ENCODE measurements around the gene SDR42E2. TPM values are rescaled to one million over a fixed set of nuclear protein-coding genes. Genes with fewer than 3 reads are reported as not detected.

Gene SDR42E2
- total and polyA plus RNA-seq, 2 donors (not counting 3 experiments of a cell fraction or from before 2014, with no cell fraction given): 0.03 to 0.13 TPM

GRCh38 chr16:22161401-22161800, 905 bp upstream of the SDR42E2 start:
- FAIRE-seq: no peak

GRCh38 chr16:22162656-22163009, 327 bp downstream of the SDR42E2 start:
- TF ChIP-seq POLR2AphosphoS5 (IDR thresholded peaks at IDR 0.05; ENCODE audit: insufficient read depth, low read depth, low read length) (no peak), EZH2 (IDR thresholded peaks at IDR 0.05; ENCODE audit: borderline replicate concordance, low read depth, low read length, severe bottlenecking) (no peak), GATA2 (IDR thresholded peaks at IDR 0.05; ENCODE audit: insufficient read depth, insufficient read length, low read depth, low read length) (no peak), MAX (IDR thresholded peaks at IDR 0.05; ENCODE audit: insufficient read depth, insufficient read length) (no peak), JUN (IDR thresholded peaks at IDR 0.05; ENCODE audit: borderline replicate concordance, insufficient read depth, insufficient read length, low read depth) (no peak), POLR2A (IDR thresholded peaks at IDR 0.05; ENCODE audit: low read depth, low read length) (no peak), CTCF (IDR thresholded peaks at IDR 0.05; ENCODE audit: extremely low read depth in 1 of 2, insufficient read depth in 1 of 2, low read depth in 1 of 2, low read length in 2 of 2) (no peak), MYC (IDR thresholded peaks at IDR 0.05; ENCODE audit: low read depth, low read length) (no peak), FOS (IDR thresholded peaks at IDR 0.05; ENCODE audit: borderline replicate concordance, insufficient read depth, low read length) (no peak)
- POLR2A ChIA-PET: no interaction called here
- Histone ChIP-seq H3K4me3 (replicated peaks in 1 of 3; ENCODE audit: insufficient read depth in 1 of 3, low read depth in 1 of 3, low read length in 3 of 3) (no peak overlapping the region), H3K27ac (ENCODE audit: insufficient read depth, low read depth, low read length) (no peak overlapping the region), H3K4me2 (ENCODE audit: insufficient read depth, low read length) (no peak overlapping the region), H3K9me1 (replicated peaks; ENCODE audit: control insufficient read depth, extremely low read depth, insufficient read depth, low read length) (no peaks in the 10 kb centered on the region), H3K79me2 (ENCODE audit: control insufficient read depth, insufficient read depth, low read length) (no peaks in the 10 kb centered on the region), H3K4me1 (ENCODE audit: control insufficient read depth, extremely low read depth, insufficient read depth, low read length) (no peaks in the 10 kb centered on the region), H3K9me3 (replicated peaks; ENCODE audit: control insufficient read depth, insufficient read depth, low read length) (no peaks in the 10 kb centered on the region), H4K20me1 (replicated peaks; ENCODE audit: control insufficient read depth, extremely low read depth, insufficient read depth, low read length) (no peaks in the 10 kb centered on the region), H3K36me3 (ENCODE audit: control insufficient read depth in 2 of 2, extremely low read depth in 1 of 2, insufficient read depth in 2 of 2, low read length in 2 of 2) (no peaks in the 10 kb centered on the region), H3K27me3 (ENCODE audit: control insufficient read depth in 2 of 2, insufficient read depth in 2 of 2, low read length in 2 of 2) (peaks cover 17 to 29% of the 10 kb centered on the region in 2 experiments), H3K9ac (replicated peaks; ENCODE audit: extremely low read depth, insufficient read depth, low read length) (no peak overlapping the region), H2AFZ (ENCODE audit: low read depth, low read length) (no peak overlapping the region)
- no peak for FAIRE-seq
- CTCF ChIA-PET: no interaction called here
- intact Hi-C loops (cut with micrococcal nuclease): no loop called here
- BruUV-seq (replicated peaks): no TSS peak
- DNase-seq (ENCODE audit: low read depth, low spot score): no peak
- dilution Hi-C loops (cut with MboI; ENCODE audit: extremely low pct_ligation_motif_present, low sequenced_read_pairs): no loop called here

More at GRCh38 chr16:22161401-22161800, 905 bp upstream of the SDR42E2 start:
- TF ChIP-seq EZH2 (IDR thresholded peaks at IDR 0.05; ENCODE audit: borderline replicate concordance, low read depth, low read length, severe bottlenecking): no peak
- TF ChIP-seq JUN (IDR thresholded peaks at IDR 0.05; ENCODE audit: borderline replicate concordance, insufficient read depth, insufficient read length, low read depth): no peak
- no peak for TF ChIP-seq GATA2 (IDR thresholded peaks at IDR 0.05; ENCODE audit: insufficient read depth, insufficient read length, low read depth, low read length)
- TF ChIP-seq FOS (IDR thresholded peaks at IDR 0.05; ENCODE audit: borderline replicate concordance, insufficient read depth, low read length): no peak
- TF ChIP-seq MAX (IDR thresholded peaks at IDR 0.05; ENCODE audit: insufficient read depth, insufficient read length): no peak
- TF ChIP-seq POLR2A (IDR thresholded peaks at IDR 0.05; ENCODE audit: low read depth, low read length): no peak
- TF ChIP-seq MYC (IDR thresholded peaks at IDR 0.05; ENCODE audit: low read depth, low read length): no peak
- H3K27ac ChIP-seq (ENCODE audit: insufficient read depth, low read depth, low read length): no peak overlapping the region
- H3K27me3 ChIP-seq (ENCODE audit: control insufficient read depth in 2 of 2, insufficient read depth in 2 of 2, low read length in 2 of 2): peaks cover 17 to 29% of the 10 kb centered on the region in 2 experiments
- H3K9me1 ChIP-seq (replicated peaks; ENCODE audit: control insufficient read depth, extremely low read depth, insufficient read depth, low read length): no peaks in the 10 kb centered on the region
- H3K79me2 ChIP-seq (ENCODE audit: control insufficient read depth, insufficient read depth, low read length): no peaks in the 10 kb centered on the region
- dilution Hi-C loops (cut with MboI; ENCODE audit: extremely low pct_ligation_motif_present, low sequenced_read_pairs): no loop called here
- no peak overlapping the region for H3K9ac ChIP-seq (replicated peaks; ENCODE audit: extremely low read depth, insufficient read depth, low read length)
- no peaks in the 10 kb centered on the region for H4K20me1 ChIP-seq (replicated peaks; ENCODE audit: control insufficient read depth, extremely low read depth, insufficient read depth, low read length)
- no peak overlapping the region for H3K4me2 ChIP-seq (ENCODE audit: insufficient read depth, low read length)
- no peak overlapping the region for H2AFZ ChIP-seq (ENCODE audit: low read depth, low read length)
- DNase-seq (ENCODE audit: low read depth, low spot score): no peak
- BruUV-seq (replicated peaks): no TSS peak
- no peaks in the 10 kb centered on the region for H3K9me3 ChIP-seq (replicated peaks; ENCODE audit: control insufficient read depth, insufficient read depth, low read length)
- intact Hi-C loops (cut with micrococcal nuclease): no loop called here
- no peak overlapping the region for H3K4me3 ChIP-seq (replicated peaks in 1 of 3; ENCODE audit: insufficient read depth in 1 of 3, low read depth in 1 of 3, low read length in 3 of 3)
- CTCF ChIA-PET: no interaction called here
- no peaks in the 10 kb centered on the region for H3K4me1 ChIP-seq (ENCODE audit: control insufficient read depth, extremely low read depth, insufficient read depth, low read length)
- POLR2A ChIA-PET: no interaction called here
- H3K36me3 ChIP-seq (ENCODE audit: control insufficient read depth in 2 of 2, extremely low read depth in 1 of 2, insufficient read depth in 2 of 2, low read length in 2 of 2): no peaks in the 10 kb centered on the region
